Stimulated activated CD8-positive, alpha-beta memory T cell treated with anti-CD3 and anti-CD28 coated beads, Interleukin-2, amount 100 ng/mL, for 1 hour (primary cell): ENCODE measurements around the gene STK39.

Source experiments
- DNase-seq, 2 donors: peaks; one replicate each; pipeline ENCODE4 v3.0.0-alpha.2; 2020; ENCODE audit warnings: low read depth in 2 of 2

The STK39 gene

GRCh38 chr2:168208652-168209051, 38.7 kb downstream of the STK39 start:
- no peak for DNase-seq

DNA sequence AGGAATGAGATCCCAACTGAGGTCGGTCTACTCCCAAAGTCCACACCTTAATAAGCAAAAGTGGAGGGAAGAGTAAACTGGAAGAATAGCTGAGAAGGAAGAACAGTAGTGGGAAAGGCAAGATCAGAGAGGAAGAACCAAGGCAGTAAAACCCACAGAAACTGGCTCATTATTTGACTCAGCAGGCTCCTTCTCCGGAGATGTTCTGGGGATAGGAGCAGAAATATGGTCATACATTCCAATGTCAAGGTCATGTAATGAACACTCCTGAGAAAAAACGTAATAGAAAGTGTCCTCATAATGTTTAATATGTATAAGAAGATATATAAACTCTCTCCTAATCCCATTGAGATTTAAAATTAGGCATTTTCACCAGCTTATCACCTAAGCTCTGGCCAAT, 39.5 kb downstream of the STK39 start:
- no peak for DNase-seq

GRCh38 chr2:168203762-168204693, 43.4 kb downstream of the STK39 start:
- DNase-seq, result no peak

- no peak for DNase-seq
Measured at GRCh38 chr2:168201584-168202116, 45.7 kb downstream of the STK39 start.

- DNase-seq, result no peak
Measured at GRCh38 chr2:168200930-168201583, 46.3 kb downstream of the STK39 start.

- DNase-seq, result no peak
Measured at GRCh38 chr2:168198476-168199207, 48.8 kb downstream of the STK39 start.

GRCh38 chr2:168196764-168197180, 50.6 kb downstream of the STK39 start:
- no peak for DNase-seq

DNA sequence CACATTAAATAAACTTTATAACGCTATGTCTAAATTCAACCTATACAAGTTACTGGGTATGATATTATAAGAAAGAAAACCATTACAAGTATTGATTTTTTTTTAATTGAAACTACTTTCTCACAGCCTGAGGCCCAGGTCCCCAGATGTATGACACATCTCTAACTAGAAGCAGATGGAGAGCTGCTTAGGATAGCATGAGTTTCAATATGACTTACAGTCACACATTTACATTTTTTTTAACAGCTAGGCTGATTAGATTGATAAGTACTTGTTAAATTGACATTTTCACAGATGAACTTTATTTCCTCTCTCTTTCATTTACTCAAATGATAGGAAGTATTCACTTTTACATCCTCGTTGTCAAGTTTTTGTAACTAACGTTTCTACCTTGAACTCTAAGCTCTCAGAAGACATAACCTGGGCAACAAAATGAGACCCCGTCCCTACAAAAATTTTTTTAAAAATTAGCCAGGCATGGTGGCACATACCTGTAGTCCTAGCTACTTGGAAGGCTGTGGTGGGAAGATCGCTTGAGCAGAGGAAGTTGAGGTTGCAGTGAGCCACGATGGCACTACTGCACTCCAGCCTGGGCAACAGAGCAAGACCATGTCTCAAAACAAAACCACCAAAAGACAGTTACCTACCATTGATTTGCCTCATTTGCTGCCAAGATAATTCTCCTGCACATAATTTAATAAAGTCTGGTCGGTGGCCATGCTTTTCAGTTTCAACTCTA, 52.4 kb downstream of the STK39 start:
- no peak for DNase-seq

GRCh38 chr2:168192839-168193616, 54.4 kb downstream of the STK39 start:
- DNase-seq, result no peak

- no peak for DNase-seq
Measured at GRCh38 chr2:168191955-168192785, 55.2 kb downstream of the STK39 start.

GRCh38 chr2:168190590-168191336, 56.6 kb downstream of the STK39 start:
- no peak for DNase-seq

DNA sequence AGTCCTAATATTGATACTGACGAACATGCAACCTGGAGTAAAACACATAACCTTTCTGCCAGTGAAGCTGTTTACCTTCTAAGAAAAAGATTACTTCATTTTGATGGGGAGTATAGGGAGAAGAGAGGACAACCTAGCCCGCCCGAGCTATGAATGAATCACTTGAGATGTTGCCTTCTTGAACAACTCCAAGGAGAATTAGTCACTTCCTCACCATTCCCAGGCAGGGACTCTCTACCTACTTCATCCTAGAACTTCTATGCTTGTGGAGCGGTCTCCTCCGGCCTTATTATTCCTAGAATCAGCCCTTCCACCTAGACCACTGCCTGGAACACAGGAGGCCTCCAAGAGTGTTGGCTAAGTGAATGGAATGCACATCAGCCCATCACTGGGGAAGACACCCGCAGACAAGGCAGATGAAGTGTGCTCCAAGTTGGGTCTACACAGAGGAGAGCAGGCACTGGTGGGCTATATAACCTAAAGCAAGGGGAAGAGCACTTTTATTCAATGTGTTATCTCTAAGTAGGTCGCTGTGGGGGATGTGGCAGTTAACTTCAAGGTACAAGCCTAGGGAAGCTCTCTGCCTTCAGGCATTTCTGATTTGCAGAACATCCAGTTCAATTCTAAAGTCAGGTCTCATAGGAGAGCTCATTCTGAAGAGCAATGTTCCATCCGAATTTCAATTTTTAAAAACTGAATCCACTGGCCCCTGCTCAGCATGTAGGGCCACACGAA, 57.4 kb downstream of the STK39 start:
- no peak for DNase-seq

DNA sequence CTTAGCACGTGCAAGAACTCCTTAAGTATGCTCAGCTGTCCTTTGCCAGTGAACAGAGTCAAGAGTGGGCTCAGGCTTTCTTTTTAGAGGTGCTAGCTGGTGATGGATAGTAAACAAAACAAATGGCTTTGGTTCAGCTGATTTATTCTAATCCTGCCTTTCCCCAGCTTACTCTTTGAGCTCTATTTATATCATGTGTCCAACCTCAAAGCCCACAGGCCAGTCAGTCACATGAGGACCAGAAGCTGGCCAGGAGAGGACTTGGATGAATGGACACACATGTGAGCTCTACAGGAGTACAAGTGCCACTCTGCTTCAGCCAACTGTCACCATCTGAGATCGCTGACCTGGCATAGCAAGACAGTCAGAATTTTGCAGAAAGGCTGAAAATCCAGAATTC, 59.4 kb downstream of the STK39 start:
- DNase-seq, result no peak

GRCh38 chr2:168186452-168186851, 60.9 kb downstream of the STK39 start:
- no peak for DNase-seq

DNA sequence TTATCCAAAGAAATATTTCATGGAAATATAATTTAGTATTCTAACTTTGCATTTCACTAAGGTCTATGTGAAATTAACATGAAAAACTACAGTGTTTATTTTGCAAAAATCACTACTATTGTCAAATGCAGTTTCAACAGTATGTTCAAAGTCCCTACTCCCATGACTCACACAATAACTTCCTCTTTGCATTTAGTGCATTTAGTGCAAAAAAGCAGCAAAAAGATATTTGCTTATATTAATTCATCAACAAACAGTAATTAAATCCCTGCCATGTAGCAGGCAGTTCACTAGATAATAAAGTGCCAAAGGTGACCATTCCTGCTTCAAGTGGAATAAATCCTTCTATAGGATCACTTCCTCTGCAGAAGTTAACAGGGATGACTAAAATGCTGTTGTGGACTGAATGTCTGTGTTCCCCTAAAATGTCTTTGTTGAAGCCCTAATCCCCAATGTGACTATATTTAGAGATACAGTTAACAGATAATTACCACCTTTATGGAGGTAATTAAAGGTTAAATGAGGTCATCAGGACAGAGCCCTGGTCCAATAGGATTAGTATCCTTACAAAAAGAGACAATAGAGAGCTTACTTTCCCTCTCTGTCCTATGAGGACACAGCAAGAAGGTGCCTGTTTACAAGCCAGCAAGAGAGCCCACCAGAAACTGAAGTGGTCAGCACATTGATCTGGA, 61.7 kb downstream of the STK39 start:
- no peak for DNase-seq

- no peak for DNase-seq
Measured at GRCh38 chr2:168184681-168185513, 62.5 kb downstream of the STK39 start.
